IMR-90 (cell line): ENCODE measurements around the gene CIT. TPM values are rescaled to one million over a fixed set of nuclear protein-coding genes. Genes with fewer than 3 reads are reported as not detected.

Experiments used
- ATAC-seq: fragments of 200-7000 bp; cut with Tn5 transposase; 2 replicates; pipeline ENCODE4 v1.9.1; 2020; ENCODE audit warnings: low read depth, mild to moderate bottlenecking, moderate library complexity
- BruUV-seq: library from RNA; stranded (reverse); fragments of 400-500 nt; replicated peaks from 2 replicates; lab custom pipeline; 2021; lab: Mats Ljungman, UMichigan
- CTCF ChIA-PET: fragments of 300-600 bp; formaldehyde crosslinking; extraction: SDS; loops from one replicate; lab custom pipeline; 2021; ENCODE audit warnings: antibody characterized with exemption; lab: Yijun Ruan, JAX
- POLR2A ChIA-PET: fragments of 300-600 bp; sonication (Branson Sonifier 250); formaldehyde crosslinking; loops from one replicate; lab custom pipeline; 2022; ENCODE audit warnings: antibody characterized with exemption; ENCODE audit not compliant: unreplicated experiment; lab: Charles Lee
- DNase-seq: peaks from one replicate; pipeline ENCODE4 v3.0.0; 2013
- H2AFZ ChIP-seq: replicated peaks from 2 replicates; pipeline ENCODE3; 2013; ENCODE audit warnings: low read length, mild to moderate bottlenecking; ENCODE audit not compliant: poor library complexity
- H2AK5ac ChIP-seq: 2 replicates; pipeline ENCODE4 v1.6.1; 2013; ENCODE audit warnings: low read depth, low read length, inconsistent platforms
- H2AK9ac ChIP-seq: replicated peaks from 2 replicates; pipeline ENCODE3; 2013; ENCODE audit warnings: mild to moderate bottlenecking, low read depth, low read length, moderate library complexity; ENCODE audit not compliant: poor library complexity
- H2BK120ac ChIP-seq: 2 replicates; pipeline ENCODE4 v1.6.1; 2013; ENCODE audit warnings: low read depth, low read length, inconsistent platforms
- H2BK15ac ChIP-seq: 3 replicates; pipeline ENCODE4 v1.6.1; 2013; ENCODE audit warnings: low read depth, low read length, inconsistent platforms
- H2BK20ac ChIP-seq: 2 replicates; pipeline ENCODE4 v1.6.1; 2013; ENCODE audit warnings: low read depth, mild to moderate bottlenecking, inconsistent platforms, low read length, moderate library complexity
- H2BK5ac ChIP-seq: 2 replicates; pipeline ENCODE4 v1.6.1; 2013; ENCODE audit warnings: mild to moderate bottlenecking, low read depth, low read length, inconsistent platforms; ENCODE audit not compliant: poor library complexity, severe bottlenecking
- H3K14ac ChIP-seq: replicated peaks from 2 replicates; pipeline ENCODE4 v1.6.1; 2013; ENCODE audit warnings: low read depth, low read length, inconsistent platforms
- H3K18ac ChIP-seq: 2 replicates; pipeline ENCODE4 v1.6.1; 2013; ENCODE audit warnings: low read depth, low read length, control low read depth
- H3K23ac ChIP-seq: 2 replicates; pipeline ENCODE4 v1.6.1; 2013; ENCODE audit warnings: low read depth, low read length, inconsistent platforms
- H3K27ac ChIP-seq: 2 replicates; pipeline ENCODE4 v1.5.1; 2013; ENCODE audit warnings: mild to moderate bottlenecking, control low read depth, low read length; ENCODE audit not compliant: insufficient read depth
- H3K27me3 ChIP-seq: 2 replicates; pipeline ENCODE4 v1.6.1; 2013; ENCODE audit warnings: low read length; ENCODE audit not compliant: control insufficient read depth, insufficient read depth
- H3K36me3 ChIP-seq: 2 replicates; pipeline ENCODE4 v1.6.1; 2013; ENCODE audit warnings: low read length, mixed read lengths; ENCODE audit not compliant: control insufficient read depth, insufficient read depth
- H3K4ac ChIP-seq: 2 replicates; pipeline ENCODE4 v1.6.1; 2013; ENCODE audit warnings: low read depth, low read length, inconsistent platforms
- H3K4me1 ChIP-seq: 2 replicates; pipeline ENCODE4 v1.6.1; 2013; ENCODE audit warnings: low read length, mixed read lengths; ENCODE audit not compliant: control insufficient read depth, insufficient read depth
- H3K4me2 ChIP-seq: 2 replicates; pipeline ENCODE4 v1.6.1; 2013; ENCODE audit warnings: low read depth, mild to moderate bottlenecking, control low read depth, low read length, moderate library complexity
- H3K4me3 ChIP-seq: 2 replicates; pipeline ENCODE4 v1.5.1; 2013; ENCODE audit warnings: low read depth, mild to moderate bottlenecking, control low read depth, low read length, moderate library complexity; ENCODE audit not compliant: insufficient read depth
- H3K56ac ChIP-seq: 2 replicates; pipeline ENCODE4 v1.6.1; 2013; ENCODE audit warnings: low read length, inconsistent platforms; ENCODE audit not compliant: insufficient read depth; ENCODE audit errors: extremely low read depth
- H3K79me1 ChIP-seq, 2 experiments: 2 replicates each; pipeline ENCODE4 v1.6.1; 2013; ENCODE audit warnings: low read length in 2 of 2, inconsistent platforms in 1 of 2, low read depth in 1 of 2
- H3K9ac ChIP-seq: 2 replicates; pipeline ENCODE4 v1.6.1; 2013; ENCODE audit warnings: low read depth, low read length, control low read depth
- H3K9me1 ChIP-seq: 2 replicates; pipeline ENCODE4 v1.6.1; 2013; ENCODE audit warnings: low read length, inconsistent platforms; ENCODE audit not compliant: insufficient read depth
- H3K9me3 ChIP-seq: 2 replicates; pipeline ENCODE4 v1.6.1; 2013; ENCODE audit warnings: low read length; ENCODE audit not compliant: control insufficient read depth, insufficient read depth
- H4K20me1 ChIP-seq: 2 replicates; pipeline ENCODE4 v1.6.1; 2013; ENCODE audit warnings: low read length, inconsistent platforms; ENCODE audit not compliant: insufficient read depth
- H4K5ac ChIP-seq: 2 replicates; pipeline ENCODE4 v1.6.1; 2013; ENCODE audit warnings: mild to moderate bottlenecking, low read depth, low read length, control low read depth
- H4K8ac ChIP-seq, 2 experiments: 2 replicates each; pipeline ENCODE4 v1.6.1; 2013; ENCODE audit warnings: low read depth in 2 of 2, low read length in 2 of 2, control low read depth in 1 of 2, inconsistent platforms in 1 of 2
- H4K91ac ChIP-seq: 2 replicates; pipeline ENCODE4 v1.6.1; 2013; ENCODE audit warnings: low read depth, low read length, inconsistent platforms; ENCODE audit not compliant: insufficient read depth
- BHLHE40 ChIP-seq: fragments of 150-350 bp; IDR thresholded peaks from 2 replicates; pipeline ENCODE4 v1.6.1; 2016; ENCODE audit warnings: mild to moderate bottlenecking, low read depth, low read length
- CEBPB ChIP-seq: IDR thresholded peaks from 2 replicates; pipeline ENCODE4 v1.6.1; 2012; ENCODE audit warnings: low read depth, low read length, improper control_type of control experiment
- CHD1 ChIP-seq: IDR thresholded peaks from 2 replicates; pipeline ENCODE4 v1.6.1; 2012; ENCODE audit warnings: low read depth, low read length, improper control_type of control experiment
- FOS ChIP-seq: fragments of 150-350 bp; IDR thresholded peaks from 2 replicates; pipeline ENCODE4 v1.6.1; 2016; ENCODE audit warnings: low read depth, low read length
- MAFK ChIP-seq: IDR thresholded peaks from 2 replicates; pipeline ENCODE4 v1.6.1; 2012; ENCODE audit warnings: low read depth, low read length, improper control_type of control experiment
- MAZ ChIP-seq: IDR thresholded peaks from 2 replicates; pipeline ENCODE4 v1.6.1; 2012; ENCODE audit warnings: low read depth, mild to moderate bottlenecking, low read length, improper control_type of control experiment, moderate library complexity, borderline replicate concordance
- POLR2A ChIP-seq: IDR thresholded peaks from 2 replicates; pipeline ENCODE4 v1.6.1; 2012; ENCODE audit warnings: mild to moderate bottlenecking, low read depth, low read length
- RAD21 ChIP-seq: IDR thresholded peaks from 2 replicates; pipeline ENCODE4 v1.6.1; 2012; ENCODE audit warnings: low read length, improper control_type of control experiment
- RCOR1 ChIP-seq: IDR thresholded peaks from 2 replicates; pipeline ENCODE4 v1.6.1; 2012; ENCODE audit warnings: mild to moderate bottlenecking, low read length, improper control_type of control experiment; ENCODE audit not compliant: insufficient replicate concordance
- RFX5 ChIP-seq: IDR thresholded peaks from 2 replicates; pipeline ENCODE4 v1.8.0; 2012; ENCODE audit warnings: low read depth, mild to moderate bottlenecking, low read length, moderate library complexity
- dilution Hi-C: fragments of 300-500 bp; cut with HindIII; formaldehyde crosslinking; loops from one replicate; pipeline ENCODE4 v1.14.3; 2018; ENCODE audit warnings: low sequenced_read_pairs; ENCODE audit not compliant: unreplicated experiment
- in situ Hi-C: fragments of 300-500 bp; cut with MboI; formaldehyde crosslinking; loops from 3 replicates; pipeline ENCODE4 v1.14.3; 2019; ENCODE audit warnings: low sequenced_read_pairs, inconsistent platforms, mixed read lengths
- intact Hi-C: fragments of 100-400 bp; cut with micrococcal nuclease; formaldehyde crosslinking; loops from 2 replicates; pipeline ENCODE4 v1.10.0; 2022
- polyA plus RNA-seq, 3 experiments: library from polyadenylated mRNA; depleted of rRNA; stranded (reverse); fragments of >200 nt; gene quantifications; 2 replicates each; pipeline ENCODE4 v1.2.3, GENCODE V29; 2012; ENCODE audit warnings: low replicate concordance in 1 of 3
- total RNA-seq: library from RNA; depleted of rRNA; stranded (reverse); fragments of >200 nt; gene quantifications from 2 replicates; pipeline ENCODE4 v1.2.3, GENCODE V29; 2012

The CIT gene
- total and polyA plus RNA-seq, 2 of the 4 experiments (the other 2 are of a cell fraction), result 13.1 to 21.0 TPM

- Histone ChIP-seq H4K5ac (no peak overlapping the region), H3K79me1 (no peaks in the 10 kb centered on the region), H3K14ac (no peak overlapping the region), H3K18ac (no peak overlapping the region), H3K9ac (no peak overlapping the region), H3K36me3 (no peaks in the 10 kb centered on the region), H2AK9ac (no peak overlapping the region), H2BK20ac (no peak overlapping the region), H4K91ac (no peak overlapping the region), H2AFZ (no peak overlapping the region), H3K56ac (no peak overlapping the region), H2BK15ac (no peak overlapping the region), H3K9me3 (no peaks in the 10 kb centered on the region), H4K8ac (no peak overlapping the region), H3K23ac (no peak overlapping the region), H3K9me1 (no peaks in the 10 kb centered on the region), H2BK5ac (no peak overlapping the region), H4K20me1 (no peaks in the 10 kb centered on the region), H2BK120ac (no peak overlapping the region), H3K4me3 (no peak overlapping the region), H3K4me2 (no peak overlapping the region), H3K27ac (no peak overlapping the region), H2AK5ac (no peak overlapping the region), H3K27me3 (peaks cover 11% of the 10 kb centered on the region), H3K4ac (no peak overlapping the region), H3K4me1 (no peaks in the 10 kb centered on the region)
- TF ChIP-seq RFX5, result no peak
- TF ChIP-seq POLR2A, result no peak
- TF ChIP-seq MAZ, result no peak
- no peak for TF ChIP-seq RAD21
- no peak for TF ChIP-seq CHD1
- no peak for TF ChIP-seq MAFK
- TF ChIP-seq FOS, result no peak
- no peak for TF ChIP-seq RCOR1
- TF ChIP-seq BHLHE40, result no peak
- TF ChIP-seq CEBPB, result no peak
- in situ Hi-C loops, result no loop called here
- no TSS peak for BruUV-seq
- intact Hi-C loops, result no loop called here
- dilution Hi-C loops, result no loop called here
- CTCF ChIA-PET, result no interaction called here
- POLR2A ChIA-PET, result no interaction called here
- ATAC-seq, result no peak
- no peak for DNase-seq
Observed at GRCh38 chr12:119925269-119925668, 48.1 kb upstream of the CIT start.
